GM23248 (cell line): ENCODE results near the gene TSHR.

Source experiments
- EZH2 ChIP-seq: fragments of 200-600 bp; sonication (generic); IDR thresholded peaks from 2 replicates; pipeline ENCODE4 v1.6.1; 2018; ENCODE audit warnings: antibody characterized with exemption, mild to moderate bottlenecking; ENCODE audit not compliant: insufficient read depth, poor library complexity, severe bottlenecking
- EZH2phosphoT487 ChIP-seq: fragments of 200-600 bp; sonication (generic); IDR thresholded peaks from 2 replicates; pipeline ENCODE4 v1.6.1; 2018; ENCODE audit warnings: antibody characterized with exemption, moderate library complexity, mild to moderate bottlenecking, low read depth; ENCODE audit not compliant: insufficient read depth

- TF ChIP-seq EZH2 (no peak), EZH2phosphoT487 (no peak)
Measured at GRCh38 chr14:80965037-80965436, 9.6 kb downstream of the TSHR start.
